Transverse colon (tissue), 4 donors: ENCODE results near the gene RGMA.

Experiments used
- EP300 ChIP-seq: sonication (generic); formaldehyde crosslinking; IDR thresholded peaks from one replicate; pipeline ENCODE4 v1.6.1; 2017; ENCODE audit warnings: antibody characterized with exemption, low read depth
- POLR2A ChIP-seq: fragments of 450-650 bp; IDR thresholded peaks from one replicate; pipeline ENCODE4 v1.6.1; 2016; ENCODE audit warnings: antibody characterized with exemption, mild to moderate bottlenecking, moderate library complexity
- POLR2AphosphoS5 ChIP-seq, 3 donors: sonication (generic); formaldehyde crosslinking; IDR thresholded peaks; one replicate each; pipeline ENCODE4 v1.6.1; 2016; ENCODE audit warnings: antibody characterized with exemption in 3 of 3
- TF ChIP-seq, protein P1 (sequence below), 5 experiments: fragments of 200-600 bp in 3 of 5; fragments of 450-650 bp in 2 of 5; sonication (generic) in 3 of 5; IDR thresholded peaks; 1 replicate in 2 of 5; 2 replicates in 3 of 5; pipeline ENCODE4 v1.5.1; 2016 to 2017; ENCODE audit warnings: antibody characterized with exemption in 5 of 5, inconsistent platforms in 3 of 5, mild to moderate bottlenecking in 2 of 5, moderate library complexity in 1 of 5

DNA sequence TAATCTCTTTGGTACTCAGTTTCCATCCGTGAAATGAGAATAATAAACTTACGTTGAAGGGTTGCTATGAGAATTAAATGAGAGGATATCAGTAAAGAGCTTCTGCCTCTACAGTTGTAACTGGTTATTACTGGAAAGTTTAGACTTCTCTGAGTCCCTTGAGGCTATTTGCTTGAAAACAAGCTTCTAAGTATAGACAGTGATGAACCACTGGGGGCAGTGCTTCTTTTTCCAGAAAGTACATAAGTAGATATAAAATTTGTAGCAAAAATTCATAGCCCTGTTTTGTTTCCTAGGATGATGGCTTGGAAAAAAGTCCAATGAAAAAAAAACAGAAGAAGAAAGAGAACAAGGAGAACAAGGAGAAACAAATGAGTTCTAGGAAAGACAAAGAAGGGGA lies 87.1 kb downstream of the RGMA start:
- TF ChIP-seq POLR2A (no peak), POLR2AphosphoS5 (IDR thresholded peaks at IDR 0.05) (no peak), EP300 (no peak)
- TF ChIP-seq, protein P1, sequence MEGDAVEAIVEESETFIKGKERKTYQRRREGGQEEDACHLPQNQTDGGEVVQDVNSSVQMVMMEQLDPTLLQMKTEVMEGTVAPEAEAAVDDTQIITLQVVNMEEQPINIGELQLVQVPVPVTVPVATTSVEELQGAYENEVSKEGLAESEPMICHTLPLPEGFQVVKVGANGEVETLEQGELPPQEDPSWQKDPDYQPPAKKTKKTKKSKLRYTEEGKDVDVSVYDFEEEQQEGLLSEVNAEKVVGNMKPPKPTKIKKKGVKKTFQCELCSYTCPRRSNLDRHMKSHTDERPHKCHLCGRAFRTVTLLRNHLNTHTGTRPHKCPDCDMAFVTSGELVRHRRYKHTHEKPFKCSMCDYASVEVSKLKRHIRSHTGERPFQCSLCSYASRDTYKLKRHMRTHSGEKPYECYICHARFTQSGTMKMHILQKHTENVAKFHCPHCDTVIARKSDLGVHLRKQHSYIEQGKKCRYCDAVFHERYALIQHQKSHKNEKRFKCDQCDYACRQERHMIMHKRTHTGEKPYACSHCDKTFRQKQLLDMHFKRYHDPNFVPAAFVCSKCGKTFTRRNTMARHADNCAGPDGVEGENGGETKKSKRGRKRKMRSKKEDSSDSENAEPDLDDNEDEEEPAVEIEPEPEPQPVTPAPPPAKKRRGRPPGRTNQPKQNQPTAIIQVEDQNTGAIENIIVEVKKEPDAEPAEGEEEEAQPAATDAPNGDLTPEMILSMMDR (IDR thresholded peaks at IDR 0.05) = no peak
